ENCODE measurements around the gene LRRC52. TPM values are rescaled to one million over a fixed set of nuclear protein-coding genes. Genes with fewer than 3 reads are reported as not detected.

Gene LRRC52
- total and polyA plus RNA-seq, 9 of the 15 experiments (the other 6 are each of a cell fraction or from before 2014, with no cell fraction given) = not detected

- no peak for TF ChIP-seq ZBTB40 (IDR thresholded peaks at IDR 0.05)
- no peak for TF ChIP-seq ZBTB40 (CRISPR knock-in tag; IDR thresholded peaks at IDR 0.05)
- TF ChIP-seq SMC3 (conservative IDR thresholded peaks at IDR 0.05; ENCODE audit: insufficient read depth, low read depth, low read length) = no peak
Observed at GRCh38 chr1:165598676-165599059, 54.9 kb downstream of the LRRC52 start (continued).
